Tibial nerve (tissue), 4 donors: ENCODE measurements around the gene POU3F3.

Source experiments
- CTCF ChIP-seq, 5 experiments: fragments of 200-600 bp in 3 of 5; fragments of 450-650 bp in 2 of 5; sonication (generic) in 3 of 5; IDR thresholded peaks; one replicate each; pipeline ENCODE4 v1.5.1; 2016 to 2019; ENCODE audit warnings: antibody characterized with exemption in 5 of 5, mild to moderate bottlenecking in 3 of 5, moderate library complexity in 2 of 5
- EP300 ChIP-seq, 2 donors: sonication (generic); formaldehyde crosslinking; IDR thresholded peaks; one replicate each; pipeline ENCODE4 v1.6.1; 2017; ENCODE audit warnings: antibody characterized with exemption in 2 of 2, mild to moderate bottlenecking in 1 of 2
- POLR2A ChIP-seq, 2 donors: fragments of 450-650 bp; IDR thresholded peaks; one replicate each; pipeline ENCODE4 v1.6.1; 2017; ENCODE audit warnings: antibody characterized with exemption in 2 of 2, mild to moderate bottlenecking in 2 of 2, moderate library complexity in 2 of 2

DNA sequence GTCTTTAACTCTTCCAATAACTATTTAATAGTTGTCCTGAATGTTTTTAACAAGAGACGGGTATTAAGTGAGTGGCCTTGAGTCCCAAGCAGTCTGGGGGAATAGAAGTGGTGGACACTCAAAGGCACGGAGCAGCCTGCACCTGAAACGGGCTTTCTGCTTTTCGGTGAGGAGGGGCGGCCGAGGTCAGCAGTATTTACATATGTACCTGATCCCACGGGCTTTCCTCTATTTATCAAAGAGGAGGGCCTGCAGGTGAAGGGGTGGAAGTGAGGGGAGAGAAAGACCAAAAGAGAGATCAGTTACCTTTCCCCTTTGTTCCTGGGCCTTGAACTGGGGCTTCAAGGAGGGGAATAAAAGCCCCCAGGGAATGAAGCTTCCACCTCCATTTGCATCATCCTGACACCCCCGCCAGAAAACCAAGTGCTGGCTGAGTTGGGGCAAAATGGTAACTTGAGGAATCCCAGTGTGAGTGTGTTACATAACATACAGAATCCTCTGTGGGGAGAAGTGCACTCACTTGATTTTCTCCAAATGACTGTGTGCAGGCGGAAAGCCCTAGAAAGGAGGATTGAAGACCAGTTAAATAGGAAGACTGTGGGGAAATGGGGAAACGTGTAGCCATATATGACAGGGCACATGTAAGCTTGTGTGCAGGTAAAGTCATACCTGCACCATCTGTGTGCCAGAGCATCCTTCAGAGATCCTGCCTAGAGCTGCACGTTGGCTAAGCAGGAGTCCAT, 12.4 kb downstream of the POU3F3 start:
- TF ChIP-seq CTCF (IDR thresholded peaks at IDR 0.05) = no peak
- no peak for TF ChIP-seq POLR2A (IDR thresholded peaks at IDR 0.05)
- no peak for TF ChIP-seq EP300 (IDR thresholded peaks at IDR 0.05)
